GM19099 (cell line): Measurements from ENCODE around the gene DUSP8.

Experiments used
- POLR2A ChIP-seq: IDR thresholded peaks from 3 replicates; pipeline ENCODE4 v1.6.1; 2011; ENCODE audit warnings: low read depth; ENCODE audit not compliant: insufficient read length; ENCODE audit errors: extremely low read depth

The DUSP8 gene, protein sequence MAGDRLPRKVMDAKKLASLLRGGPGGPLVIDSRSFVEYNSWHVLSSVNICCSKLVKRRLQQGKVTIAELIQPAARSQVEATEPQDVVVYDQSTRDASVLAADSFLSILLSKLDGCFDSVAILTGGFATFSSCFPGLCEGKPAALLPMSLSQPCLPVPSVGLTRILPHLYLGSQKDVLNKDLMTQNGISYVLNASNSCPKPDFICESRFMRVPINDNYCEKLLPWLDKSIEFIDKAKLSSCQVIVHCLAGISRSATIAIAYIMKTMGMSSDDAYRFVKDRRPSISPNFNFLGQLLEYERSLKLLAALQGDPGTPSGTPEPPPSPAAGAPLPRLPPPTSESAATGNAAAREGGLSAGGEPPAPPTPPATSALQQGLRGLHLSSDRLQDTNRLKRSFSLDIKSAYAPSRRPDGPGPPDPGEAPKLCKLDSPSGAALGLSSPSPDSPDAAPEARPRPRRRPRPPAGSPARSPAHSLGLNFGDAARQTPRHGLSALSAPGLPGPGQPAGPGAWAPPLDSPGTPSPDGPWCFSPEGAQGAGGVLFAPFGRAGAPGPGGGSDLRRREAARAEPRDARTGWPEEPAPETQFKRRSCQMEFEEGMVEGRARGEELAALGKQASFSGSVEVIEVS

DNA sequence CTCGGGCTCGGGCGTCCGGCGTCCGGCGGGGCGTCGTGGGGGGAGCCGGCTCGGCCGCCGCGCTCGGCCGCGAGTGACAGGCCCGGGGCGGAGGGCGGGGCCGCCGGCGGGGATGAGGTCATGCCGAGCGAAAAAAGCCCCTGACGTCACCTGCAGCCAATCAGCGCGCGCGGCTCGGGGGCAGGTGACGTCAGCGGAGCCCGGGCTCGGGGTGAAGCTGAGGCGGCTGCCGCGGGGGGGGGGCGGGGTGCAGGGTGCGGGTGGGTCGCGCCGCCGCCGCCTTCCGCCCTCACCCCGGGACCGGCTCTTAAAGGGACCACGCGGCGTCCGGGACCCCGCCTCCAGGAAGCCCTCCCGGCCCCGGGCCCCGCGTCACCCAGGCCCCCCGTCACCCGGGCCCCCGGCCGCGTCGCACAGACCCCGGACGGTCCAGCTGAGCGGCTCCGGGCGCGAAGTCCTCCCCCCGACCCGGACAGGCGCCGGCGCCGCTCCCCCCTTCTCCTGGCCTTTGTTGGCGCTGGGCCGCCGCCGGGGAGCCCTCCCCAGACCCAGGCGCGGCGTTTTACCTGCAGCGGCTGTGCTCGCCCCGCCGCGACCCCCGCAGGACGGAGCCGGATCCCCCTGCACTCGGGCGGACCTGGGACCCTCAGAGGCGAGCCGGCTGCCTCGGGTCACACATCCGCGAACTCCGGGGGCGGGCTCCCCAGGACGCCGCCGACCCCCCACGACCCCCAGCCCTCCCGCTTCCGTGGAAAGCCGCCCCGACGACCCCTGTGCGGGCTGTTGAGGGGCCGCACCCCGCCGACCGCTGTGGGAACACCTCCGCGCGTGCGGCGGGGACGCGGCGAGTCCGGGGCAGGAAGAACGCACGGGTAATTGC lies at the start of gene DUSP8:
Gene DUSP8, minus strand, starts transcription at position 75 of the 880 bp plus-strand sequence. CDS start 6,445 bp downstream, outside the sequence.
- TF ChIP-seq POLR2A, result no peak

GRCh38 chr11:1619449-1619848 lies 47.4 kb upstream of the DUSP8 start:
- no peak for TF ChIP-seq POLR2A

DNA sequence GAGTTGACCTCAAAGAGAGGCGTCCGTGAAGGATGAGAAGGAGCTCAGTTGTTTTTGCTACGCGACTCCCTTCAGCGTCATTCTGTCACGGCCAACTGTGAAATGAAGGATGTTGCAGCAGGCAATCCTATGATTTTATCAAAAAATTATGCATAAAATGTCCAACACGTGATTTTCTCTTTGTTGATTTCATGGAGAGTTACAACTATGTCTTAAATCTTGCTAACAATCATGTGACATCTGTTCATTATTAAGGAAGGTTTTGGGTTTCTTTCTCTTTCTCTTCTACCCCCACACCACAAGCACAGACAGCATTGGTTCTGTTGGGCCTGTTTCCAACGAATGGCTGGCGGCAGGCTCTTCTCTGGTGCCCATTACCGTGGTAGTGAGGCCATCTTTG lies 46.2 kb upstream of the DUSP8 start:
- TF ChIP-seq POLR2A, result no peak

DNA sequence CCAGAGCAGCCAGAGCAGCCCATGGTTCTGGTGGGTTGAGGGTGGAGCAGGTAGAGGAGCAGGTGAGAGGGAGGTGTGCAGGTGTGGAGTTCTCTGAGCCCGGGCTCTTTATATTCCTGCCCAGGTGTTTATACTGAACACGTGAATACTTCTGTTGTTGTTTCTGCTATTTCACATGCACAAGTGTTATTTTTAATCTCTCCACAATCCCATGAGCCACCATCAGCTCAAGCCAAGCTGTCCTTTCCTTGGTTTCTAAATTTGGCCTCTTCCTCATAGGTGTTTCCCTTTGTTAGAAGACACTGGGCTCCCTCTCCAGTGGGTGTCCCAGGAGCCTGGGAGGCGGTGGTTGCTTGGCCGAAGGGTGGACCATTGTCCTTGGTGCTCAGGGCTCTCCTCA lies 36.3 kb upstream of the DUSP8 start, which contains the start of gene KRTAP5-3:
Gene KRTAP5-3, minus strand, starts transcription at position 101 of the 400 bp plus-strand sequence. Its CDS starts 78 bp downstream, at position 23.
- TF ChIP-seq POLR2A, result no peak

DNA sequence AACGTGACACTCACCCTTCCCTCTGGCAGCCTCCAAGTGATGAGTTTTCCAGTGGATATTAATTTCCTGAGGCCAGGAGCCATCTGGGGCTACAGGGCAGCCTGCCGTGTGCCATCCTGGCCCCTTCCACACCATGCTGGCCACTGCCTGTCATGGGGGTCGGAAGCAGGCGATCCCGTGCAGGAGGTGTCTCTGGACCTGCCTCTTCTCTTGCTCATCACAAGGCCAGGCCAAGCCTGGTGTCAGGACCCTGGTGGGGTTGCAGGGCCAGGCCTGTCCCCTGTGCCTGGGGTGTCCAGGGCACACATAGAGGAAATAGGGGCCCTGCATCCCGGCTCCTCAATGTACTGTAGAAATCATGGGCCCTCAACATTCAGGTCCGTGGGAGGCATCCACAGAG lies 32.6 kb upstream of the DUSP8 start:
- TF ChIP-seq POLR2A, result no peak

DNA sequence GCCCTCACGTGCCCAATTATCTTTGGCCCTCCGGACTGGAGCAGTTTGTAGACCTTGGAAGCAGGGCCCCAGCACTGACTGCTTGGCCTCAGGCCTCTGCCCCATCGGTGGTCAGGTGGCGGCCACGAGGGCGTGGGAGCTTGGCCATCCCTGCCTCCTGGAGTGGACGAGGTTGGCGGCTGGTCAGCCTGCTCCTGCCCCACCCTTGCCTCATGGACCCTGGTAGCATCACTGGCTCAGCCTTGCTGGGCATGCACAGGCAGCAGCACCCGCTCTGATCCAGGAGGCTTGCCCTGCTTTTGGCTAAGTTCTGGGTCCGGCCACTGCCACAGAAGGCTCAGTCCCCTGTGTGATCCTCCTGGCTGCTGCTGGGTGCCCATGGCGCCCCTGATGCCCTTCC lies 32.1 kb upstream of the DUSP8 start:
- TF ChIP-seq POLR2A, result no peak

- no peak for TF ChIP-seq POLR2A
Observed at GRCh38 chr11:1603629-1604028, 31.6 kb upstream of the DUSP8 start.

DNA sequence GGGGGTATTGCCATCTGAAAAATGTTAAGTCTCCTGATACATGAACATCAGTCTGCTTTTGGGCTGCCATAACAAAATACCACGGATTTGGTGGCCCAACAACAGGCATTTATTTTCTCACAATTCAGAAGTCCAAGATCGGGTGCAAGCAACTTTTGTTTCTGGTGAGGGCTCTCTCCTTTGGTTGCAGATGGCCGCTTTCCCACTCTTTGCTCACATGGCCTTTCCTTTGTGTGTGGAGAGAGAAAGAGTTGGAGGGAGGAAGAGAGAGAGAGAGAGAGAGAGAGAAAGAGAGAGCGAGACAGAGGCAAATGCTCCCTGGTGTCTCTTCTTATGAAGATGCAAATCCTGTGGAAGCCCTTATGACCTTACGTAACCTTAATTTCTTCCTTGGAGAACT lies 28.6 kb upstream of the DUSP8 start:
- TF ChIP-seq POLR2A, result no peak

DNA sequence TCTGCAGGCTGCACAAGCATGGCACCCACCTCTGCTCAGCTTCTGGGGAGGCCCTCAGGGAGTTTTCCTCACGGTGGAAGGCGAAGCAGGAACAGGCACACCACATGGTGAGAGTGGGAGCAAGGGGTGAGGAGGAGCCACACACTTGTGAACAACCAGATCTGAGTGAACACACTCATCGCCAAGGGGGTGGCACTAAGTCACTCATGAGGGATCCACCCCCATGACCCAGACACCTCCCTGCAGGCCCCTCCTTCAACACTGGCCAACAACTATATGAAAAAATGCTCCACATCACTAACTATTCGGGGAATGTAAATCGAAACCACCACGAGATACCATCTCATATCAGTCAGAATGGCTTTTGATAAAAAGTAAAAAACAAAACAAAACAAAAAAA lies 26.7 kb upstream of the DUSP8 start:
- no peak for TF ChIP-seq POLR2A

DNA sequence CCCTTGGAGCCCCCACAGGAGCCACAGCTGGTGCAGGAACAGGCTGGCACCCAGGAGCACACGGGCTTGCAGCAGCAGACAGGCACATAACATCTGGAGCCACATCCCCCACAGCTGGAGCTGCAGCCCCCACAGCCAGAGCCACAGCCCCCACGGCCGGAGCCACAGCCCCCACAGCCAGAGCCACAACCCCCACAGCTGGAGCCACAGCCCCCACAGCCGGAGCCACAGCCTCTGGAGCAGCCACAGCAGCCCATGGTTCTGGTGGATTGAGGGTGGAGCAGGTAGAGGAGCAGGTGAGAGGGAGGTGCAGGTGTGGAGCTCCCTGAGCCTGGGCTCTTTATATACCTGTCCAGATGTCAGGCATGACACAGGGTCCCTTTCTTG lies 25.9 kb upstream of the DUSP8 start, which contains the start of gene KRTAP5-2:
Gene KRTAP5-2, minus strand, starts transcription at position 301 of the 387 bp plus-strand sequence. Its CDS starts 44 bp downstream, at position 257.
- TF ChIP-seq POLR2A, result no peak

GRCh38 chr11:1597331-1597993 lies 25.4 kb upstream of the DUSP8 start:
- no peak for TF ChIP-seq POLR2A

- TF ChIP-seq POLR2A, result no peak
Observed at GRCh38 chr11:1592628-1593027, 20.6 kb upstream of the DUSP8 start.

GRCh38 chr11:1589996-1590395 lies 17.9 kb upstream of the DUSP8 start:
- no peak for TF ChIP-seq POLR2A

GRCh38 chr11:1586699-1587098 lies 14.6 kb upstream of the DUSP8 start:
- TF ChIP-seq POLR2A, result no peak
